Prostate gland (tissue), 2 donors: Measurements from ENCODE around the gene ZNF230.

Source experiments
- POLR2A ChIP-seq: fragments of 450-650 bp; IDR thresholded peaks from one replicate; pipeline ENCODE4 v1.6.1; 2016; ENCODE audit warnings: antibody characterized with exemption, mild to moderate bottlenecking
- POLR2AphosphoS5 ChIP-seq: sonication (generic); formaldehyde crosslinking; IDR thresholded peaks from one replicate; pipeline ENCODE4 v1.6.1; 2017; ENCODE audit warnings: antibody characterized with exemption
- TF ChIP-seq, protein P1 (sequence below), 4 experiments: fragments of 200-600 bp in 2 of 4; fragments of 450-650 bp in 2 of 4; sonication (generic) in 2 of 4; IDR thresholded peaks; 1 replicate in 3 of 4; 2 replicates in 1 of 4; pipeline ENCODE4 v1.5.1; 2016 to 2019; ENCODE audit warnings: antibody characterized with exemption in 4 of 4, mild to moderate bottlenecking in 2 of 4, moderate library complexity in 2 of 4

DNA sequence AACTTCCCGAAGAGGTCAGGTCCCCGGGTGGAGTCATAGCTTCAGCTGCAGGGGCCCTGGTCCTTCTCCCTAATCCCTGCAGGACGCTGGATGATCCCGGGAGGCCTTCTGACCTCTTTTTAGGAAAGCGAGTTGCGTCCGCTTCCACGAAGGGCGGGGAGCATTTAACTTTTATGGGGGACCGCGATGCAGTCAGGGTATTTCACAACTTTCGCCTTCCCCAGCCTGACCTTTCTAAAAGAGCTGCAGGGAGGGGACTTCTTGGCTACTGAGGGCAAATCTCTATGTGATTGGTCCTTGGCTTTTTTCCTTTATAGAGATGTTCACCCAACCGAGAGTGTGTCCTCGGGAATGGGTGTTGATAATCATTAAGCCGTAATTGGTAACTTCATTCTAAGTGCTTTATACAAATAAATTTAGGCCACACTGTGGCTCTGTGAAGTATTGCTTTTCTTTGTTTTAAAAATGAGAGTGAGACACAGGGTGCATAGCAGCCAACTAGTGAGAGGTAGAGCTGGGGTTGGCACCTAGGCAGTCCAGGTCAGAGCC is 778 bp downstream of the ZNF230 start:
- no peak for TF ChIP-seq POLR2A
- TF ChIP-seq POLR2AphosphoS5, result no peak
- TF ChIP-seq, protein P1, sequence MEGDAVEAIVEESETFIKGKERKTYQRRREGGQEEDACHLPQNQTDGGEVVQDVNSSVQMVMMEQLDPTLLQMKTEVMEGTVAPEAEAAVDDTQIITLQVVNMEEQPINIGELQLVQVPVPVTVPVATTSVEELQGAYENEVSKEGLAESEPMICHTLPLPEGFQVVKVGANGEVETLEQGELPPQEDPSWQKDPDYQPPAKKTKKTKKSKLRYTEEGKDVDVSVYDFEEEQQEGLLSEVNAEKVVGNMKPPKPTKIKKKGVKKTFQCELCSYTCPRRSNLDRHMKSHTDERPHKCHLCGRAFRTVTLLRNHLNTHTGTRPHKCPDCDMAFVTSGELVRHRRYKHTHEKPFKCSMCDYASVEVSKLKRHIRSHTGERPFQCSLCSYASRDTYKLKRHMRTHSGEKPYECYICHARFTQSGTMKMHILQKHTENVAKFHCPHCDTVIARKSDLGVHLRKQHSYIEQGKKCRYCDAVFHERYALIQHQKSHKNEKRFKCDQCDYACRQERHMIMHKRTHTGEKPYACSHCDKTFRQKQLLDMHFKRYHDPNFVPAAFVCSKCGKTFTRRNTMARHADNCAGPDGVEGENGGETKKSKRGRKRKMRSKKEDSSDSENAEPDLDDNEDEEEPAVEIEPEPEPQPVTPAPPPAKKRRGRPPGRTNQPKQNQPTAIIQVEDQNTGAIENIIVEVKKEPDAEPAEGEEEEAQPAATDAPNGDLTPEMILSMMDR (IDR thresholded peaks at IDR 0.05), result no peak
